WTC11 (cell line): ENCODE results near the gene ROBO1.

ENCODE experiments used
- ATF1 ChIP-seq: sonication (generic); formaldehyde crosslinking; IDR thresholded peaks from 2 replicates; pipeline ENCODE4 v1.8.1; 2023; ENCODE audit warnings: mild to moderate bottlenecking, moderate library complexity, missing genetic modification reagents
- CREB1 ChIP-seq: sonication (generic); formaldehyde crosslinking; IDR thresholded peaks from 2 replicates; pipeline ENCODE4 v1.8.0; 2023; ENCODE audit warnings: mild to moderate bottlenecking, missing genetic modification reagents
- CTCF ChIP-seq: fragments of 200-600 bp; IDR thresholded peaks from 2 replicates; pipeline ENCODE4 v1.8.0; 2022; ENCODE audit warnings: antibody characterized with exemption
- E2F5 ChIP-seq: sonication (generic); formaldehyde crosslinking; IDR thresholded peaks from 2 replicates; pipeline ENCODE4 v1.8.1; 2022; ENCODE audit warnings: mild to moderate bottlenecking, moderate library complexity, missing genetic modification reagents
- FOXJ3 ChIP-seq: sonication (generic); formaldehyde crosslinking; IDR thresholded peaks from 2 replicates; pipeline ENCODE4 v1.9.0; 2021; ENCODE audit warnings: missing genetic modification reagents, mild to moderate bottlenecking, borderline replicate concordance
- FOXP1 ChIP-seq: sonication (generic); formaldehyde crosslinking; IDR thresholded peaks from 2 replicates; pipeline ENCODE4 v1.8.0; 2022; ENCODE audit warnings: missing genetic modification reagents, mild to moderate bottlenecking, moderate library complexity, borderline replicate concordance
- JUN ChIP-seq: sonication (generic); formaldehyde crosslinking; IDR thresholded peaks from 2 replicates; pipeline ENCODE4 v1.8.0; 2023; ENCODE audit warnings: mild to moderate bottlenecking, missing genetic modification reagents
- PRDM15 ChIP-seq: sonication (generic); formaldehyde crosslinking; IDR thresholded peaks from 2 replicates; pipeline ENCODE4 v1.8.0; 2022; ENCODE audit warnings: missing genetic modification reagents
- STAT6 ChIP-seq: sonication (generic); formaldehyde crosslinking; conservative IDR thresholded peaks from 2 replicates; pipeline ENCODE4 v1.8.1; 2023; ENCODE audit warnings: mild to moderate bottlenecking, low read depth, missing genetic modification reagents, moderate library complexity
- ZNF396 ChIP-seq: fragments of 250-450 bp; sonication (Bioruptor Pico); IDR thresholded peaks from 2 replicates; pipeline ENCODE4 v1.8.0; 2021; ENCODE audit warnings: mild to moderate bottlenecking, moderate library complexity, borderline replicate concordance
- TF ChIP-seq, protein P1 (sequence below): sonication (generic); formaldehyde crosslinking; IDR thresholded peaks from 2 replicates; pipeline ENCODE4 v1.8.1; 2023; ENCODE audit warnings: mild to moderate bottlenecking, missing genetic modification reagents

DNA sequence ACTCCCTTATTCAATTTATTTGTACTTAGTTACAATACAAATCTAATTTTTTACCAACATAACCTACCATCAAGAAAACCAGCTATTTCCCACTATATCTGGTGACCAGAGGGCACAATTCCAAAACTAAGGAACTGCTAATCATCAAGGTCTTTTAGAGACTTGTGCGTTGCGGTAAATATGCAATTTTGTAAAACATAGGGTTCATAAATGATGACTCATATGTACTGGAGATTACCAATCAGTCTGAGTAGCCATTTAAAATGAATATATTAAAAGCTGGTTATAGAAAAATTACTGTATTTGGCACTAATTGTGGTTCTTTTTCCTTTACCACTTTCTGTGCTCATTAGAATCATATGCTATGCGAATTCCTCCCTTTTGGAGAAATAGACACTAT, 859.6 kb downstream of the ROBO1 start:
- no peak for TF ChIP-seq CTCF
- no peak for TF ChIP-seq ZNF396 (CRISPR knock-in tag)
- no peak for TF ChIP-seq STAT6 (CRISPR knock-in tag)
- no peak for TF ChIP-seq E2F5
- no peak for TF ChIP-seq ATF1 (CRISPR knock-in tag)
- TF ChIP-seq, protein P1, sequence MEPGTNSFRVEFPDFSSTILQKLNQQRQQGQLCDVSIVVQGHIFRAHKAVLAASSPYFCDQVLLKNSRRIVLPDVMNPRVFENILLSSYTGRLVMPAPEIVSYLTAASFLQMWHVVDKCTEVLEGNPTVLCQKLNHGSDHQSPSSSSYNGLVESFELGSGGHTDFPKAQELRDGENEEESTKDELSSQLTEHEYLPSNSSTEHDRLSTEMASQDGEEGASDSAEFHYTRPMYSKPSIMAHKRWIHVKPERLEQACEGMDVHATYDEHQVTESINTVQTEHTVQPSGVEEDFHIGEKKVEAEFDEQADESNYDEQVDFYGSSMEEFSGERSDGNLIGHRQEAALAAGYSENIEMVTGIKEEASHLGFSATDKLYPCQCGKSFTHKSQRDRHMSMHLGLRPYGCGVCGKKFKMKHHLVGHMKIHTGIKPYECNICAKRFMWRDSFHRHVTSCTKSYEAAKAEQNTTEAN (CRISPR knock-in tag), result no peak
- no peak for TF ChIP-seq FOXP1 (CRISPR knock-in tag)
- TF ChIP-seq PRDM15, result no peak
- TF ChIP-seq CREB1, result no peak
- TF ChIP-seq JUN, result no peak
- TF ChIP-seq FOXJ3 (CRISPR knock-in tag), result no peak
